GM11168 (cell line): ENCODE data around the gene DUSP6.
"Not testable (repeated sequence)": the region's sequence is repeated elsewhere in the genome, so short reads cannot be mapped to it uniquely, and the experiment has no call there.

Experiments used
- in situ Hi-C: fragments of 300-500 bp; cut with MboI; formaldehyde crosslinking; loops from one replicate; pipeline ENCODE4 v1.12.0; 2022; ENCODE audit warnings: low sequenced_read_pairs; ENCODE audit not compliant: unreplicated experiment

The DUSP6 gene

DNA sequence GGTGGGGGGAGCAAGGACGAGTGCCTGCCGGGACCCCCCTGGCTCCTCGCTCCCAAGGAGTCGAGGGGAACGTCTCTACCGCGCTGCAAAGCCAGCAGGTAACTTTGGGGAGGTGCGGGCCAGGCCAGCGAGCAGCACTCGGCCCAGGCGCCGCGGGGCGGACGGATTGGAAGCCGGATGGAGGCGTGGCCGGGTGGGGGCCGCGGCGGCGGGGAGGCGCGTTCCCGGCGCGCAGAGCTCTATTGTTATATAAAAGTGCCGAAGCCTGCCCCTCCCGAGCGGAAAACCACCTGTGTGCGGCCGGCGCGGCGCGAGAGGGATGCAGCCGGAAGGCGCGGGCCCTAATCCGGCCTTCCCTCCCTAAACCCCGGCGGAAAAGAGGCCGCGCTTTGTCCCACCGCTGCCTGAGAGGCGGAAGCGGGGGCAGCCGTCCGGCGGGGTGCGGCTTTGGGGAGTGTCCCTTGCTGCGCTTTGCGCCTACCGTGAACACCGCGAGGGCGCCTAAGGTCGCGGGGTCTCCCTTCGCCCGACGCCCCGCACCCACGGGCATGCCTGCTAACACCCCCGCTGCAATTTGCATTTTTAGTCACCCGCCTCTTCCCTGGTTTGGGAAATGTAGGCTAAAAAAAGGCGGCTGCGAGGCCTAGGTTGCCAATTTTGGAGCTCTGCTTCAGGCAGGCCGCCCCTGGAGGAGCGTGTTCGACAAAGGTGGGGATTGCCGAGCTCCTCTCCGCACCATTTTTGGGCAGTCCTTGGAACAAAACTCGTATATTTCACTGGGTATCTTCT lies 1.7 kb upstream of the DUSP6 start:
- in situ Hi-C loops, result no loop called here

DNA sequence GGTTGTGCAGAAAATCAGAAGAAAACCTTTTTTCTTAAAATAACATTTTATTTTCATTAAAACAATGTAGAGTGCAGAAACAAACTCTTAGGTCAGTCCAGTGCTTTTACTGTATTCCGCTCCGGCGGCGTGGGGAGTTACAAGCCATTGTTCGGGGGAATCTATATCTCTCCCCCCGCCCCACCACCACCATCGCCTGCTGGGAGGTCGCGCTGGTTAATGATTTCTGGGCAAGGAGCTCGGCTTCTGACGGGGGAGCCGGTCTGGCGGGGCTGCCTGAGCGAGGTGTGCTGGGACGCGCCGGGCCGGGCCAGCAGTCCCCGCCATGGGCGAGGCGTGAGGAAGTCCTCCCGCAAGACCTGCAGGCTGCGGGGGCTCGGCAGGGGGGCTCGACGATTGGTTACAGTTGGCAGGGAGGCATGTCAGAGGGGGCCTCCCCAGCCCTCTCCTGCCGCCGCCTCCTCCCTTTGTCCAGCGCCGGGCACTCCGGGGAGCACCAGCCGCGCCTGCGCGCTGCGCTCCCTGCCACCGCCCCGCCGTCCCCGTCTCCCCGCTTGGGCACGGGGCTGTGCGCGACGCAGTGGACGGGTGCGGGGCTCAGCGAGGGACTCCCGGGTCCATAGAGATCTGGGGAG lies 1.0 kb upstream of the DUSP6 start:
- in situ Hi-C loops, result no loop called here

DNA sequence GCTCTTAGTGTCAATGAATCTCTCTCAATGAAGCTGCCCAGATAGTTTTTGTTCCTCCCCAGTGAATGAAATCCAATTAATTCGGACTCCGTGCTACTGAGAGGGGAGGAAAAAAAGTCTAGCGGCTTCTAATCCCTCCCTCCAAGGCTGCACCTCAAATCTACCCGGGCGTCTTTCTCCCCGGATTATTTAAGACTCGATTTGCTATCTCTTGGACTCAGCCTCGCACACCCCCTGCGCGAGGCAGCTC lies 134 bp downstream of the DUSP6 start:
- in situ Hi-C loops, result no loop called here

DNA sequence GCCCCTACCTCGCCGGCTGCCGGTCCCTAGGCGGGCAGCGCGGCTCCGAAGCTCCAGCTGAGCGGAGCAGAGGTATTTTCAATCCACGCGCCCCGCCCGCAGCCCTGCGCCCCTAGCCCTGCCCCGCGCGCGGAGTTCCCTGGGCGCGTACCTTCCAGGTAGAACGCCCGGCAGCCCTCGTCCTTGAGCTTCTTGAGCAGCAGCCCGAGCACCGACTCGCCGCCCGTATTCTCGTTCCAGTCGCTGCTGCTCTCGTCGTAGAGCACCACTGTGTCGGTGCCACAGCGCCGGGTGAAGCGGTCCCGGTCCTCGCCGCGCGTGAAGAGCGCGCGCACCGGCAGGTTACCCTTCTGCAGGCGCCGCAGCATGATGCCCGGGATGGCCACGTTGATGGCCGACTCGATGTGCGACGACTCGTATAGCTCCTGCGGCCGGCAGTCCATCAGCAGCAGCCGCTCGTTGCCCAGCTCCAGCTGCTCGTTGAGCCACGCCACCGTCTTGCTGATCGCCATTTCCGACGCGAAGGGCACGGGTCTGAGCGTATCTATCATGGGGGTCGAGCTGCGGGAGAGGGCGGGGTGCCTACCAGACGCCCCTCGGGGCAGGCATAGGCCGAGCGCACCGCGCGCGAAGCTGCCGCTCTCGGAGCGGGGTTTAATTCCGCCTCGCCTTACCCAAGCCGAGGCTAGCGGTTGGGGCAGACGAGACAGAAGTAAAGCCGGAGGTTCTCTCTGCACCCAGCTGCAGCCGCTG lies 636 bp downstream of the DUSP6 start:
- in situ Hi-C loops, result no loop called here

DNA sequence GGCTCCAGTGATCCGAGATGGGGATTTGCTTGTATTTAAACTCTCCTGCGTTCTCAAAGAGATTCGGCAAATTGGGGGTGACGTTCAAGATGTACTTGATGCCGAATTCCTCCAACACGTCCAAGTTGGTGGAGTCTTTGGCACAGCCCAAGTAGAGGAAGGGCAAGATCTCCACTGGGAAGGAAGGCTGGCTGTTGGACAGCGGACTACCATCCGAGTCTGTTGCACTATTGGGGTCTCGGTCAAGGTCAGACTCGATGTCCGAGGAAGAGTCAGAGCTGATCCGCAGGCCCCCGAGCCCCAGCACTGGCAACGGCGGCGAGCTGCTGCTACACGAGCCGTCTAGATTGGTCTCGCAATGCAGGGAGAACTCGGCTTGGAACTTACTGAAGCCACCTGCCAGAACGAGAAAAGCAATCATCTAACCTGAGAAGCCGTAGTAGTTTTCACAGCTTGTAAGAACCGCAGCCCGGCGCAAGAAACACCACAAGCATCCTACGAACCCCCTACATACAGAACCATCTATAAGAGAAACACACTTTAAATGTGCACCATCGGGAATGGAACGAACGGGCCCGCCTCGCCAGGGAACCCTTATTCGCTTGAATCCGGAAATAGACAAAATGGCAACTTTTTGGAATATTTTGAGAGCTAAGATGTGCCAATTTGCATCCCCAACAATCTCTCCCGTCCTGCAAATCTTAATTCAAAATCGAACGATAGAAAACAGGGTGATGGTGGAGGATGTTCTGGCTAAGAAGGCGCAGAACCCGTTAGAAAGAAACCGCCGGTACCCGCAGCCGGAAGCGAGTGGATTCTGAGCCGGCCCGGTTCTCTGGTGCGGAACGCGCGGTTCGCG lies 1.4 kb downstream of the DUSP6 start:
- in situ Hi-C loops, result no loop called here

DNA sequence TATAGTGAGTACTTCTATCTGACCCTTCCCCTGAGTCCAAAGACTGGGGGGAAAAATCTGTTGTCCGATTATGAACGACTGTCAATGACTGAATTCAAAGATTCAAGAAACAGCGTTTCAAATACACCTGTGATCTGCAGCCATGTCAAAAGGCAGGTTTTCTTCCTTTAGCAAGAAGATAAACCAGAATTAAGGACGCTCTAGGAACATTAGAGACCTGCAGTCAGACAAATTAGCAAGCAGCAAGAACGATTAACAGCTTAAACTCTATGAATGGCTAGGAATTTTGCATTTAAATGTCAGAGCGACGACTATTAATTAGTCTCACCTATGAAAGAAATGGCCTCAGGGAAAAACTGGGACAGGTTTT lies 2.1 kb downstream of the DUSP6 start:
- in situ Hi-C loops, result no loop called here

DNA sequence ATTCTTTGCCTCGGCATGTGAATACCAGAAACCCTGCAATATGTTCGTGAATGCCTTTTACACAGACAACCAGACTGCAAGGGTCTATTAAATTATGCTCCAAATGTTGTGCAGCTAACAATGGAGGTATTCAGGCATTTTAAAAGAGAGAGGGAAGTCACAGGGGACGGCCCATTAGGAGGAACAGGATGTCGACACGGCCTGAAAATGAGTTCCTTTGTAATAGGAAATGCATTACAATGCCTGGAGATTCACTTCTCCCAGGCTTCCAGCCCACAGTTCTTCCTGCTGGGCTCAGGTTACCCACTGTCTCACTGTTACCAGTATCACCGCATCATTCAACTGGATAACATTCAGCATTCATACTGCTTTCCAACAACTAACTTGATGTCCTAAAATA lies 2.5 kb downstream of the DUSP6 start:
- in situ Hi-C loops, result no loop called here

DNA sequence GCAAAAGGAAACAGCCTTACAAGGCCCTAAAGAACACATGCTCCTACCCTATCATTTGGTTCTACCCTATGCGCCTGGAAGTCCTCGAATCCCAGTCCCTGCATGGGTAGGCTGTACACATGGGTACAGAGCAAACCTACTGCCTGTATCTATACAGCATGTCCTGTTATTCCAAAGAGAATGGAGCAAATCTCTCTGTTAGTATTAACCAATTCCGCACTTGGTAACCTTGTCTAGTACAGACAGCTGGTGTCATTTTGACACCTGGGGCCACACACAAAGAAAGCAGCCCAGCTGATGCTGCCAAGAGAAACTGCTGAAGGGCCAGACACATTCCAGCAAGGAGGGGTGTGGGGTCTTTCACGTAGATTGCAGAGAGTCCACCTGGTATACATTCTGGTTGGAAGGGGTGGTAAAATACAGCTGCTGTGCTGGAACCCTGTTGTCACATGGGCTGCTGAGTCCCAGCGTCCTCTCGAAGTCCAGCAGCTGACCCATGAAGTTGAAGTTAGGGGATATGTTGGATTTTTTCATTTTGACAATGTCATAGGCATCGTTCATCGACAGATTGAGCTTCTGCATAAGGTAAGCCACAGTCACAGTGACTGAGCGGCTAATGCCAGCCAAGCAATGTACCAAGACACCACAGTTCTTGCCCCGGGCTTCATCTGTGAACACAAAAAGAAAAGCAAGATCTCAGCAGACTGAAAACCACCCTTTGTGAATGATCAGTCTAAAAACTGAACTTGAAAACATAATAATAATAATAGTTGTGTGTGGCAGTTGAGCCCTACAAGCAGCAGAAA lies 3.2 kb downstream of the DUSP6 start:
- in situ Hi-C loops, result no loop called here

DNA sequence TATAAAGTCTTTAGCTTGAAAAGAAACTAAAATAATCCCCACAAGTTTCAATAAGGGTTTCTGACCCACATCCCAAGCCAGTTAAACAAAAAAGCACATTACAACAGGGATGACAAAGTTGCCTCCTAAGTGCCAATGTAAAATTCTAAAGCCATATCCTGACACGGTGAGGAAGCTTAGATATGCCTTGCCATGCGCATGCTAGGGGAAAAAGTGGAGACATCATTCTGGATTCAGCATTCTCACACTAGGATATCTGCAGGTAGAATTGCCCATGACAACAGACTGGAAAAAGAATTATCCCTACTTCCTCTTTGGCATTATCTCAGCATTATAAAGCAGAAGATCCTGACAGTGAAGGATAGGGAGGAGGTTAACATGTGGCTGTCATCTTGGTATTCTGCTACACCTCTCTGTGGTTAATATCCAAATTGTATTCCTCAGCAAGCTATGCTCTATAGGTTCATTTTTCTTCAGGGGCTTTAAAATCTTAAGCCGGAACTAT lies 4.9 kb downstream of the DUSP6 start:
- in situ Hi-C loops, result no loop called here

DNA sequence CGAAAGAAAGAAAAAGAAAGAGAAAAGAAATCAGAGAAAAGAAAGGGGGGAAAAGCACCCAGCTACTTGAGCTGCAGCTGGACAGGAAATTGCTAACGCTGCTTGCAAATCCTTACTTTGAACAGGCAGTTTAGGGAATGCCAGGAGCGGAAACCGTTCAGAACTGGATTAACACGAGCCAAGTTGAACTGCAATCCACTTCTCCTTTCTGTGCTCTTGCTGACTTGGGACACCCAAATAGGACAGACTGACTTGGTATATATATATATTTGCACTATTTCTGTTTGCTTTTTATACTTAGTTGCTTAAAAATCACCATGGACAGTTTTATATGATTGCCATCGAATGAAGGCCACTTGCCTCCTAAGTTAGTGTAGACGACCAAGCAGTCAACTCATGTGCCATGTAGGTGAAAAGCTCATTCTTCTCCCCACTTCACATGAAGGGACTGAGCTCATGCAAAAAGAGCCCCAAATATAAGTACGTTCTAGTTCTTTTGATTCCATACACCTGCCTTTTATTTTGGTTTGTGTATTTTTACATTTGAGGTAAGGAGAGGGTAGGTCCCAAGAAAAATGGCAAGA lies 5.5 kb downstream of the DUSP6 start:
- in situ Hi-C loops, result no loop called here

DNA sequence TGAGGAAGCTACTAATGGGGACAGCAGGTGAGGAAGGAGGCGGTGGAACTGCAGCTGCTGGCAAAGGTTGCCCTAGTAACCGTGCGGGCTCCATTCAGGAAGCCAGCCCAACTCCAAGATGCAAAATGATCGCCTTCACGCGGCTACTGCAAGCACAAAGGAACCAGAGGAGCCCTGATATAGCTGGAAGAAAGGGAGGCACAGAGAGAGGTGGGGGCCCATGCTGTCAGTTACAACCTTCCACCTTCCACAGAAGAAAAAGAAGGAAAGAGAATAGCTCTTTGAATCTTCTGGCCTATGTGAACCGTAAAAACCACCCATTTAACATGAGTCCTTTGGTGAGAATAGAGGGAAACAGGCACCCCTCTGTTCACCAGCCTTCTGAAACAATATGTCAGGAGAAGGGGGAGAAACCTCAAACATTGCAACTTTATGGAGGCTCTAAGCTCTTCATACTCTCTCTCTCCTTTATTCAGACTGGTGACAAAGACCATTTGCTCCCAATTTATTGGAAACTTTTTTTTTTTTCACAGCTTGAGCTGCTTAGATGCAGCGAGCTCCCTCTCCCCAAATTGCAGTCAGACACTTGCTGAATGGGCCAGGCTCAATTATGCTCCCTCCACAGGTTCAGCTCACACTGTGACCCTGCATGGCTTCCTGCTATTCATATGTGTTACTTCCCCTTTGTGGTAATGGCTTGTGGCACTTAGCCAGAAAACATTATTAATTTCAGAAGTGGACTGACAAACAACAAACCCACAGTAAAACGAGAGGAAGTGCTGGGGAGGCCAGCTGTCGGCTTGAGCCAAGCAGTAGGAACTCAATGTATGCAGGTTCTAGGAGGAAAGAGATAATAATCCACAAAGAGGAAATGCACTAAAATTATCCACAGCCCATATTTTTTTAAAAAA lies 6.2 kb downstream of the DUSP6 start:
- in situ Hi-C loops, result no loop called here

DNA sequence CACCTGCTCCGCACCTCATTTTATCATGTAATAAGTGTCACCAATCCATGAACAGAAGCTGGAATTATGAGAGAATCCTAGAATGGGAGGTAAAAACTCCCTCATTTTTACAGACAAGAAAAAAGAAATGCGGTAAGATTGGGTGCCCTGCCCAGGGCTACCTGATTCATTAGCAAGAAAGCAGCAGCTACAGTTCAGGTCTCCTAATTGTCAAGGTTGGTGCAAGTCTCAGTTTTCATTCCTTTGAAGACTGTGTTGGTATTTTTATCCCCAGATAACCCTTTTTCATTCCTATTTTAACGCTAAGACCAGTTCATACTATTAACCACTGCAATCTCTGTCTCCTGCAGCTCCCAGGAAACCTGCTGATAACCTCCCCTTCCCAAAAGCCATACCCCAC lies 6.9 kb downstream of the DUSP6 start:
- in situ Hi-C loops, result no loop called here

DNA sequence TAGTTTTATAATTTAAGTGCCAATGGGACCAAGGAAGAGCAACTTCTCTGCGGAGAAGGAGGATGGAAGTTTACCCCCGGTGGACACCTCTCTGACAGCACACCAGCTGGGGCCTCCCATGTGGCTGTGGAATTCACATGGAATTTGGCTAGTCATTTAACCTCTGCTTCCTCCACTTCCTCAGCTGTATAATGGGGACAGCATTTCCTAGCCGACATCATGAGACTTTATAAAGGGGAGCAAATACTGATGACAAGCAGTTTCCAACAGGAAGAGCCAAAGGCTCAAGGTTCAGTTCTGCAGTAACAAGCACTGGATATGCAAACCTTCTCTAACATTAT lies 7.5 kb downstream of the DUSP6 start:
- in situ Hi-C loops, result no loop called here

DNA sequence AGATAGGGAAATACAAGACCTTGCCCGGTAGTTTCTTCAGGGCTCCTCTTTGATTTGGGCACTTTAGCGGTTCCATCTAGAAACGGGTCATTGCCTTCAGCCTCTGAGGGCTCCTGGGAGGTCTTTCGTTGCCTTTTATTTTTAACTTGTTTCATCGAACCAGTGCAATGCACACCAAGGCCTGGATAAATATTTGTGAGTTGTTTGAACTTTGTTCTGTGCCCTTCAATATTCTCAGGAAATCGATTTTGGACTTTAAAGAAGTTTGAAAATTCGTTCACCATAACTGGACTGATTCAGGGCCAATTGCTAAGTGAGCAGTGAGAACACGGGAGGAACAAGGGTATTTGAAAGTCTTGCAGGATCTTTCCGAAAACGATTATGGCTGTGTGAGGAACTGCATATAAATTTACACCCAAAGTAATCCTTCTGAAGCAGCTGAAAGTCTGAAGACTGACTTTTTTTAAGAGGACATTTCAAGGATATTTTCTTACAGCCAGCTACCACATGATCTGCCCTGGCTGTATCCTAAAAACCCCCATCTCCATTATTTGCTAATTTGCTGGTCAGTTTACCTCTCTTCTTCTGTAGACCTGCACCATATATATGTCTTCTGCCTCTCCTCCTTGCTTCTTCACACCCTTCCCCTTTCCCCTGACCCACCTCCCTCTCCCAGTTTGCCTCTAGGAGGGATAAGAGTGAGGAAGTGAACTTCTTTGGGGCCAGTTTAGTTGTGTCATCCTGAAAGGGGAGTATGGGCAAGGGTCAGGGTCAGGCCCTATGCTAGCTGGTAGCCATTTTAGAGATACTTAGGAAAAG lies 8.0 kb downstream of the DUSP6 start:
- in situ Hi-C loops, result no loop called here

DNA sequence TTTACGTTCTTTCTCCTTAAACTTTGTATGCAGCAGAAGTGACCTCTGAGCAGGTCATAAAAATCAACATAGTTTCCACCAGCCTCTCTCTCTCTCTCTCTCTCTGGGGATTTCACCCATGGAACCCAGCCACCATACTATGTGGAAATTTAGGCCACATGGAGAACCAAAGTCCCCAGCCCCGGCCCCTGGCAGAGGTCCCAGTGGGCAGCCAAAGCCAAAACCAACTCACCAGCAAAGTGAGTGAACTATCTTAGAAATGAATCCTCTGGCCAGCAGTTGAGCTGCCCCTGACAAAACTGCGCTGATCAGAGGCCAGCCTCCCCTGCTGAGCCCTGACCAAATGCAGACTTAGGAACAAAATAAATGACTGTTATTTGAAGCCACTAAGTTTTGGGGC lies 9.2 kb downstream of the DUSP6 start:
- in situ Hi-C loops, result no loop called here

DNA sequence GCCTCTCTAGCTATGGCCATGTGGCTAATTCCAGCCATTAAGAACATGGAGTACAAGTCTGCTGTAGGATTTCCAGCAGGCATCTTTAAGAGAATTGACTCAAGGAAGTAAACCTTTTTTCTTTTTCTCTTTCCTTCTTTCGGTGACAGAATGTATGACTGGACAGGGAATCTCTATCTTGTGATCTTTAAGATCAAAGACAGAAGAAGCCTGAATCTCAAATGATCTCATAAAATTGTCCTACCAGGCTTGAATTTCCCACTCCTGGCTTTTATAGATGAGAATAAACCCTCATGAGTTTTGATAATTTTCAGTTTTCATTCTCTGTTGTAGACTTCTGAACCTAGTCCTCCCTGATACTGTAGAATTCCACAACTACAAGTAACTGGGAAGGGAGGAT lies 11.4 kb downstream of the DUSP6 start:
- in situ Hi-C loops, result no loop called here

DNA sequence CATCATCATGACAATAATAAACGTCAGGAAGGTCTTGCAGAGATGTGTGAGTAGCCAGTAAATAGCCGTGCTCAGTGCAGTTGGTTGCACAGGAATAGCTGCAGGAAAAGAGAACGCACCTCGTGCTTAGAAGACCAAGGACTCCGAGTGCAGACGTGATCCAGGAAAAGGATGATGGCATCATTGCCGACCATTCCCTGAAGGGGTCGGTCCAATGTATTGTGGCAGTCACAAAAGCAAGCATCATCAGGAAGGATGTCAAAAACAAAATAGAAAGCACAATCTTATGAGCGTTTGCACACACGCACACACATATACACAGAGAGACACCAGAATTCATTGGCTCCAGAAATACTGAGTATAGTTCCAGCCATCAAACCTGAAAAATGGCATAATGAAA lies 12.8 kb downstream of the DUSP6 start:
- in situ Hi-C loops, result no loop called here

DNA sequence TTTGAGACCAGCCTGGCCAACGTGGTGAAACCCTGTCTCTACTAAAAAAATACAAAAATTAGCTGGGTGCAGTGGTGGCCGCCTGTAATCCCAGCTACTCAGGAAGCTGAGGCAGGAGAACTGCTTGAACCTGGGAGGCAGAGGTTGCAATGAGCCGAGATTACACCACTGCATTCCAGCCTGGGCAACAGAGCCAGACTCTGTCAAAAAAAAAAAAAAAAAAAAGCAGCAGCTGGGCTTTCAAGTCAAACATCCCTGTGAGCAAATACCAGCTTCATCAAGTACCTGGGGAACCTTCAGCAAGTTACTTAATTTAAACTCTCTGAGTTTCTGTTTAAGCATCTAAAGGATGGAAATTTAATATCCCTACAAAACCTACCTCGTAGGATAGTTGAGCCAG lies 15.2 kb downstream of the DUSP6 start:
- in situ Hi-C loops, result not testable (repeated sequence)
